H9 (cell line): ENCODE data around the gene EZH2. TPM values are rescaled to one million over a fixed set of nuclear protein-coding genes. Genes with fewer than 3 reads are reported as not detected.

ENCODE experiments used
- DNase-seq: peaks from one replicate; pipeline ENCODE4 v3.0.0-alpha.2; 2017
- H2AFZ ChIP-seq: one replicate; pipeline ENCODE4 v1.6.1; 2013; ENCODE audit warnings: mild to moderate bottlenecking, low read length, control low read depth, moderate library complexity
- H2AK5ac ChIP-seq: 2 replicates; pipeline ENCODE4 v1.6.1; 2013; ENCODE audit warnings: low read length, control low read depth, mixed read lengths; ENCODE audit not compliant: insufficient read length
- H2BK120ac ChIP-seq: one replicate; pipeline ENCODE4 v1.6.1; 2013; ENCODE audit warnings: low read depth, mild to moderate bottlenecking, low read length, control low read depth, inconsistent platforms; ENCODE audit not compliant: poor library complexity, severe bottlenecking
- H2BK12ac ChIP-seq: 2 replicates; pipeline ENCODE4 v1.6.1; 2013; ENCODE audit warnings: low read length, control low read depth, mixed read lengths, low read depth; ENCODE audit not compliant: insufficient read length
- H2BK15ac ChIP-seq: 2 replicates; pipeline ENCODE4 v1.6.1; 2013; ENCODE audit warnings: low read depth, low read length, control low read depth
- H2BK20ac ChIP-seq: one replicate; pipeline ENCODE4 v1.6.1; 2013; ENCODE audit warnings: low read depth, mild to moderate bottlenecking, low read length, control low read depth, inconsistent platforms; ENCODE audit not compliant: poor library complexity, severe bottlenecking
- H2BK5ac ChIP-seq: 2 replicates; pipeline ENCODE4 v1.6.1; 2013; ENCODE audit warnings: low read length, control low read depth, mixed read lengths; ENCODE audit not compliant: insufficient read length
- H3K14ac ChIP-seq: 2 replicates; pipeline ENCODE4 v1.6.1; 2013; ENCODE audit warnings: low read length, control low read depth; ENCODE audit not compliant: insufficient read depth
- H3K18ac ChIP-seq: 2 replicates; pipeline ENCODE4 v1.6.1; 2013; ENCODE audit warnings: low read depth, mild to moderate bottlenecking, mixed read lengths, low read length, control low read depth; ENCODE audit not compliant: insufficient read length
- H3K23ac ChIP-seq: 2 replicates; pipeline ENCODE4 v1.6.1; 2013; ENCODE audit warnings: low read length, control low read depth, mixed read lengths, low read depth; ENCODE audit not compliant: insufficient read length
- H3K23me2 ChIP-seq: 2 replicates; pipeline ENCODE4 v1.6.1; 2013; ENCODE audit warnings: low read depth, mild to moderate bottlenecking, mixed read lengths, low read length, control low read depth; ENCODE audit not compliant: insufficient read length, poor library complexity, severe bottlenecking
- H3K27ac ChIP-seq: 2 replicates; pipeline ENCODE4 v1.5.1; 2013; ENCODE audit warnings: low read length, control low read depth, mixed read lengths, low read depth; ENCODE audit not compliant: insufficient read length
- H3K27me3 ChIP-seq: 2 replicates; pipeline ENCODE4 v1.6.1; 2013; ENCODE audit warnings: low read length, control low read depth, inconsistent platforms; ENCODE audit not compliant: insufficient read depth
- H3K4ac ChIP-seq: 2 replicates; pipeline ENCODE4 v1.6.1; 2013; ENCODE audit warnings: low read depth, mild to moderate bottlenecking, control low read depth, inconsistent platforms, low read length, moderate library complexity
- H3K4me1 ChIP-seq: 2 replicates; pipeline ENCODE4 v1.6.1; 2013; ENCODE audit warnings: low read length, control low read depth, inconsistent platforms; ENCODE audit not compliant: insufficient read depth
- H3K4me2 ChIP-seq: 2 replicates; pipeline ENCODE4 v1.6.1; 2013; ENCODE audit warnings: low read length, control low read depth, mixed read lengths; ENCODE audit not compliant: insufficient read length, insufficient read depth
- H3K56ac ChIP-seq: 2 replicates; pipeline ENCODE4 v1.6.1; 2013; ENCODE audit warnings: low read depth, mild to moderate bottlenecking, mixed read lengths, low read length, control low read depth; ENCODE audit not compliant: insufficient read length
- H3K79me1 ChIP-seq: 2 replicates; pipeline ENCODE4 v1.6.1; 2013; ENCODE audit warnings: low read depth, mild to moderate bottlenecking, moderate library complexity, low read length, control low read depth, inconsistent platforms; ENCODE audit not compliant: insufficient read depth, poor library complexity, severe bottlenecking
- H3K79me2 ChIP-seq: 2 replicates; pipeline ENCODE4 v1.6.1; 2013; ENCODE audit warnings: low read length, control low read depth, inconsistent platforms; ENCODE audit not compliant: insufficient read depth
- H3K9ac ChIP-seq: 2 replicates; pipeline ENCODE4 v1.6.1; 2013; ENCODE audit warnings: low read length, control low read depth, mixed read lengths; ENCODE audit not compliant: insufficient read length; ENCODE audit errors: extremely low read depth
- H3K9me3 ChIP-seq: one replicate; pipeline ENCODE4 v1.6.1; 2013; ENCODE audit warnings: low read depth, low read length, inconsistent platforms; ENCODE audit not compliant: control insufficient read depth
- H3T11ph ChIP-seq: one replicate; pipeline ENCODE4 v1.6.1; 2013; ENCODE audit warnings: mild to moderate bottlenecking, low read length, control low read depth, inconsistent platforms
- H4K20me1 ChIP-seq: one replicate; pipeline ENCODE4 v1.6.1; 2013; ENCODE audit not compliant: control insufficient read depth, insufficient read length, insufficient read depth
- H4K5ac ChIP-seq: 2 replicates; pipeline ENCODE4 v1.6.1; 2013; ENCODE audit warnings: low read depth, mild to moderate bottlenecking, mixed read lengths, low read length, control low read depth; ENCODE audit not compliant: insufficient read length
- H4K8ac ChIP-seq: replicated peaks from 2 replicates; pipeline ENCODE4 v1.6.1; 2013; ENCODE audit warnings: low read length, control low read depth, mixed read lengths, low read depth; ENCODE audit not compliant: insufficient read length
- H4K91ac ChIP-seq: 2 replicates; pipeline ENCODE4 v1.6.1; 2013; ENCODE audit warnings: low read depth, mild to moderate bottlenecking, moderate library complexity, mixed read lengths, low read length, control low read depth; ENCODE audit not compliant: insufficient read length
- H3K27ac Mint-ChIP-seq, 3 experiments: 2 replicates in 2 of 3; 3 replicates in 1 of 3; pipeline ENCODE4 v1.8.0; 2020 to 2021; ENCODE audit warnings: mixed read lengths in 3 of 3, mild to moderate bottlenecking in 1 of 3, moderate library complexity in 1 of 3
- H3K27me3 Mint-ChIP-seq: 2 replicates; pipeline ENCODE4 v1.8.0; 2021; ENCODE audit warnings: low read depth, mild to moderate bottlenecking, moderate library complexity, mixed read lengths
- H3K36me3 Mint-ChIP-seq, 3 experiments: 2 replicates in 2 of 3; 3 replicates in 1 of 3; pipeline ENCODE4 v1.8.0; 2020 to 2021; ENCODE audit warnings: low read depth in 3 of 3, mixed read lengths in 3 of 3; ENCODE audit not compliant: insufficient read depth in 1 of 3
- H3K4me1 Mint-ChIP-seq, 2 experiments: 2 replicates each; pipeline ENCODE4 v1.8.0; 2020; ENCODE audit warnings: mixed read lengths in 2 of 2
- H3K4me3 Mint-ChIP-seq, 2 experiments: 2 replicates in 1 of 2; 3 replicates in 1 of 2; pipeline ENCODE4 v1.8.0; 2020 to 2021; ENCODE audit warnings: mild to moderate bottlenecking in 2 of 2, mixed read lengths in 2 of 2, moderate library complexity in 1 of 2
- H3K9me3 Mint-ChIP-seq, 2 experiments: 2 replicates in 1 of 2; 3 replicates in 1 of 2; pipeline ENCODE4 v1.8.0; 2020; ENCODE audit warnings: mild to moderate bottlenecking in 2 of 2, mixed read lengths in 2 of 2, moderate library complexity in 1 of 2
- total RNA-seq: library from RNA; stranded (reverse); gene quantifications from 2 replicates; pipeline ENCODE4 v1.2.1, GENCODE V29; 2021
- TF ChIP-seq, protein P1 (sequence below): fragments of 200-600 bp; sonication (generic); conservative IDR thresholded peaks from 3 replicates; pipeline ENCODE4 v1.8.0; 2021; ENCODE audit warnings: antibody characterized with exemption, mild to moderate bottlenecking

The EZH2 gene
- total RNA-seq, 1 experiment from 2014 or later = 41.3 TPM

DNA sequence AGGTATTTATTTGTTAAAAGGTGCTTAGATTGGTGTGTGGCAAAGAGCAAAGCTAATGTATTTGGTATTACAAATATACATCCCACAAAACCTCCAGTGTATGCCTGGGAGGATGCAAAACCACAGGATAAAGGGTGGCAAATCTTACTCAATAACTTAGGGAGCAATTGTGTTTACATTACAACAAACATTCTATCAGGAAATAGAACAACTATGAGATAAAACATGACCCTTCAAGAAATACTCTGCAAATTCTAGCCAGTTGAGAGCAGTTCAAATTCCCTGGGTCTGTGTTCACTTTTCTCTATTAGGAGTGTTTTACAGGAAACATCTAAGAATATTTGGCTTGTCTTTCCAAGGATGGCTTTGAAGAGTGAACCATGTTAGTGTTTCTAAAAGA, 120.5 kb downstream of the EZH2 start:
- Histone ChIP-seq H3K9me3 (no peaks in the 10 kb centered on the region), H3K4me2 (no peak overlapping the region), H2BK20ac (no peak overlapping the region), H3K27ac (no peak overlapping the region), H3K4ac (no peak overlapping the region), H2BK15ac (no peak overlapping the region), H2BK12ac (no peak overlapping the region), H4K91ac (no peak overlapping the region), H4K8ac (no peak overlapping the region), H3K23ac (no peak overlapping the region), H2AK5ac (no peak overlapping the region), H3K79me2 (no peaks in the 10 kb centered on the region), H3K56ac (no peak overlapping the region), H3K23me2 (no peaks in the 10 kb centered on the region), H4K20me1 (no peaks in the 10 kb centered on the region), H3K79me1 (no peaks in the 10 kb centered on the region), H3K14ac (no peak overlapping the region), H2BK120ac (no peak overlapping the region), H3K18ac (no peak overlapping the region), H3K27me3 (no peaks in the 10 kb centered on the region), H2BK5ac (no peak overlapping the region), H3K9ac (no peak overlapping the region), H3T11ph (no peak overlapping the region), H4K5ac (no peak overlapping the region), H2AFZ (no peak overlapping the region), H3K4me1 (no peaks in the 10 kb centered on the region)
- Mint-ChIP-seq H3K4me1 (no peaks in the 10 kb centered on the region), H3K36me3 (peaks cover 11 to 56% (median 42%) of the 10 kb centered on the region in 3 experiments), H3K27ac (no peak overlapping the region), H3K9me3 (no peaks in the 10 kb centered on the region), H3K27me3 (no peaks in the 10 kb centered on the region), H3K4me3 (no peak overlapping the region)
- TF ChIP-seq, protein P1, sequence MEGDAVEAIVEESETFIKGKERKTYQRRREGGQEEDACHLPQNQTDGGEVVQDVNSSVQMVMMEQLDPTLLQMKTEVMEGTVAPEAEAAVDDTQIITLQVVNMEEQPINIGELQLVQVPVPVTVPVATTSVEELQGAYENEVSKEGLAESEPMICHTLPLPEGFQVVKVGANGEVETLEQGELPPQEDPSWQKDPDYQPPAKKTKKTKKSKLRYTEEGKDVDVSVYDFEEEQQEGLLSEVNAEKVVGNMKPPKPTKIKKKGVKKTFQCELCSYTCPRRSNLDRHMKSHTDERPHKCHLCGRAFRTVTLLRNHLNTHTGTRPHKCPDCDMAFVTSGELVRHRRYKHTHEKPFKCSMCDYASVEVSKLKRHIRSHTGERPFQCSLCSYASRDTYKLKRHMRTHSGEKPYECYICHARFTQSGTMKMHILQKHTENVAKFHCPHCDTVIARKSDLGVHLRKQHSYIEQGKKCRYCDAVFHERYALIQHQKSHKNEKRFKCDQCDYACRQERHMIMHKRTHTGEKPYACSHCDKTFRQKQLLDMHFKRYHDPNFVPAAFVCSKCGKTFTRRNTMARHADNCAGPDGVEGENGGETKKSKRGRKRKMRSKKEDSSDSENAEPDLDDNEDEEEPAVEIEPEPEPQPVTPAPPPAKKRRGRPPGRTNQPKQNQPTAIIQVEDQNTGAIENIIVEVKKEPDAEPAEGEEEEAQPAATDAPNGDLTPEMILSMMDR = no peak
- no peak for DNase-seq
